ENCODE data around the gene RFX4. TPM values are rescaled to one million over a fixed set of nuclear protein-coding genes. Genes with fewer than 3 reads are reported as not detected.

RFX4 gene
- total RNA-seq, 2 experiments from 2014 or later = not detected

DNA sequence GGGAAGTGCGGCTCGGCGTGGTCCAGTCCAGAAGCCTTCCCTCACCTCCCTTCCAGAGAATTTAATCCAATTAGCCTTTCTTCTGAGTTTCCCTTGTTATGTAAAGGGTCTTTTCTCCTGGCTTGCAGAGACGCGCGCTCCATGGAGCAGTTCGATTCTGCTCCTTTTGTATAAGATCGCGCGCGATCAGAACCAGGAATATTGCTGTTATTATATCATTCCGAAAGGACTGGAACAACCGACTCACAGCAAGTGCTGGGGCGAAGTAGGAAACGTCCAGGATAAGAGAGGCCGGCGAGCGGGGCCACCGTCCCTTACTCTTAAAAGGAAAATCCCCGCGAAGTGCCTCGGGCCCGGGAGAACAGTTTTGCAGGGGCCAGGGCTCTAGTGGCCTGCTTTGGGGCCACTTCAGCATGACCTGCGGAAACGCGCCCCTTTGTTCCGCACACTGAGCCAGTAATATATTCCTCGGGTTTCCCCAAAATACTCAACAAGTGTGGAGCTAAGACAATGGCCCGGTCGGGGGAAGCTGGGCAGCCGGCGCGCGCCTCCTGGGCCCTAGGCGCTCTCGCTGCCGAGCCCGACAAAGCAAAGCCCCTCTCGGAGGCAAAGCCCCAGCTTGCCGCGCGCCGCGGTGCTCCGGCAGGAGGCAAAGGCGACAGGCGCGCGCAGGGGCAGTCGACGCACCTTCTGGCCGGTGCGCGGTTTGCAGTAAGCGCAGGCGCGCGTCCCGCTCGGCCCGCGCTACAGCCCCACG is 2.9 kb downstream of the RFX4 start:
- intact Hi-C loops (cut with micrococcal nuclease; ENCODE audit: unreplicated experiment) = no loop called here
- DNase-seq (ENCODE audit: low spot score) = no peak
- TF ChIP-seq CTCF (conservative IDR thresholded peaks at IDR 0.05; ENCODE audit: low read length) (no peak), EZH2phosphoT487 (IDR thresholded peaks at IDR 0.05; ENCODE audit: borderline replicate concordance, low read depth, low read length) (no peak)
- Histone ChIP-seq H3K4me2 (ENCODE audit: low read length) (no peak overlapping the region), H2AFZ (ENCODE audit: low read length) (no peak overlapping the region), H3K4me1 (ENCODE audit: insufficient read depth, low read length, poor library complexity, severe bottlenecking) (no peaks in the 10 kb centered on the region), H3K4me3 (ENCODE audit: low read depth, low read length, poor library complexity, severe bottlenecking) (no peak overlapping the region), H3K9me3 (ENCODE audit: low read length) (no peaks in the 10 kb centered on the region), H3K36me3 (ENCODE audit: insufficient read depth, low read length) (no peaks in the 10 kb centered on the region), H3K79me2 (ENCODE audit: insufficient read depth, low read depth, low read length) (no peaks in the 10 kb centered on the region), H3K9me2 (ENCODE audit: insufficient read depth, low read length) (no peaks in the 10 kb centered on the region), H3K27ac (ENCODE audit: low read depth, low read length, poor library complexity, severe bottlenecking) (no peak overlapping the region), H4K20me1 (ENCODE audit: insufficient read depth, low read length) (no peaks in the 10 kb centered on the region)
- ChIA-PET POLR2A (interaction anchor here (0.6 kb wide), 1 partner anchor 245 kb away, joined by 3 read pairs; no protein-coding TSS in a partner anchor), CTCF (ENCODE audit: unreplicated experiment) (no interaction called here)
- BruUV-seq (replicated peaks) = no TSS peak

DNA sequence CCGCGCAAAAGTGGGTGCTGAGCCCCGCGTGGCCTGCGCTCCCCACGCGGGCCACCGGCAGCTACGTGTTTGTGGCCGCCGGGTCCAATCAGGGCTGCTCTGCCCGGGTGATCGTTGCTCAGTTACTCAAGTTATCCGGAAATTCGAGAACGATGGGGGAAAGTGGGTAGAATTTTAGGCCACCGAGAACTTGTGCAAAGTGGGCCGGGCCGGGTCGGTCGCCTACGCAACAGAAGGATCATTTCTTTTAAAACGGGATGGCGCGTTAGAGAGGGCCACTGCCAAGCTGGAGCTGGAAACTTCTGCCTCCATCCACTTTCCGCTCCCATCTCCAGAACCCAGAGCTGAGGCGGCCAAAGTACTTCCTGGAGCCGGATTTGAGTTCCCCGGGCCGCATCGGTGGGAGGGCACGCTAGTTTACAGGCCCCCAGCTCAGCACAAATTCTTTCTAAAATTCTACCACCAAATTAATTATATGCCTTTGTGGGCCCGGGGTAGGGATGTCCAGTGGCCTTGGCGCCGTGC is 3.5 kb downstream of the RFX4 start:
- H3K4me2 ChIP-seq (ENCODE audit: low read length) = no peak overlapping the region
- no peak for DNase-seq (ENCODE audit: low spot score)
- TF ChIP-seq CTCF (conservative IDR thresholded peaks at IDR 0.05; ENCODE audit: low read length) (no peak), EZH2phosphoT487 (IDR thresholded peaks at IDR 0.05; ENCODE audit: borderline replicate concordance, low read depth, low read length) (no peak)
- H3K4me1 ChIP-seq (ENCODE audit: insufficient read depth, low read length, poor library complexity, severe bottlenecking) = no peaks in the 10 kb centered on the region
- POLR2A ChIA-PET = interaction anchor here (0.6 kb wide), 1 partner anchor 244 kb away, joined by 3 read pairs; no protein-coding TSS in a partner anchor
- no TSS peak for BruUV-seq (replicated peaks)
- H3K9me2 ChIP-seq (ENCODE audit: insufficient read depth, low read length) = no peaks in the 10 kb centered on the region
- H3K9me3 ChIP-seq (ENCODE audit: low read length) = no peaks in the 10 kb centered on the region
- no peaks in the 10 kb centered on the region for H3K36me3 ChIP-seq (ENCODE audit: insufficient read depth, low read length)
- CTCF ChIA-PET (ENCODE audit: unreplicated experiment) = no interaction called here
- H3K27ac ChIP-seq (ENCODE audit: low read depth, low read length, poor library complexity, severe bottlenecking) = no peak overlapping the region
- H2AFZ ChIP-seq (ENCODE audit: low read length) = no peak overlapping the region
- no peak overlapping the region for H3K4me3 ChIP-seq (ENCODE audit: low read depth, low read length, poor library complexity, severe bottlenecking)
- no peaks in the 10 kb centered on the region for H4K20me1 ChIP-seq (ENCODE audit: insufficient read depth, low read length)
- intact Hi-C loops (cut with micrococcal nuclease; ENCODE audit: unreplicated experiment) = no loop called here
- H3K79me2 ChIP-seq (ENCODE audit: insufficient read depth, low read depth, low read length) = no peaks in the 10 kb centered on the region
